Neural cell (in vitro differentiated cells): Measurements from ENCODE around the gene IFITM10. TPM values are rescaled to one million over a fixed set of nuclear protein-coding genes. Genes with fewer than 3 reads are reported as not detected.

Experiments used
- H2AFZ ChIP-seq: fragments of 200-600, 300-800 bp; sonication (generic), shearing (Covaris generic); 2 replicates; pipeline ENCODE4 v1.6.0; 2014; ENCODE audit warnings: low read depth, mild to moderate bottlenecking, antibody characterized with exemption, low read length, moderate library complexity
- H3F3A ChIP-seq: fragments of 200-600 bp; shearing (Covaris generic); 2 replicates; pipeline ENCODE4 v1.6.1; 2016; ENCODE audit warnings: mild to moderate bottlenecking, moderate library complexity, mixed read lengths, antibody characterized with exemption, low read length; ENCODE audit not compliant: insufficient read depth, poor library complexity, severe bottlenecking
- H3K27ac ChIP-seq: fragments of 200-600, 300-800 bp; sonication (generic), shearing (Covaris generic); 2 replicates; pipeline ENCODE4 v1.5.1; 2014; ENCODE audit warnings: mild to moderate bottlenecking, low read length, moderate library complexity
- H3K27me3 ChIP-seq: fragments of 300-800, 200-600 bp; sonication (generic), shearing (Covaris generic); 2 replicates; pipeline ENCODE4 v1.6.0; 2014; ENCODE audit warnings: mild to moderate bottlenecking, low read depth, low read length, moderate library complexity; ENCODE audit not compliant: insufficient read depth
- H3K36me3 ChIP-seq: fragments of 300-800, 200-600 bp; sonication (generic), shearing (Covaris generic); 2 replicates; pipeline ENCODE4 v1.5.1; 2014; ENCODE audit warnings: mild to moderate bottlenecking, antibody characterized with exemption, low read length, moderate library complexity; ENCODE audit not compliant: insufficient read depth
- H3K4me2 ChIP-seq: fragments of 300-800, 200-600 bp; sonication (generic), shearing (Covaris generic); 2 replicates; pipeline ENCODE4 v1.6.0; 2014; ENCODE audit warnings: mild to moderate bottlenecking, low read length
- H3K4me3 ChIP-seq: fragments of 300-800, 200-600 bp; sonication (generic), shearing (Covaris generic); 2 replicates; pipeline ENCODE4 v1.5.1; 2014; ENCODE audit warnings: mild to moderate bottlenecking, low read length, moderate library complexity
- H3K79me2 ChIP-seq: fragments of 200-600 bp; shearing (Covaris generic); replicated peaks from 2 replicates; pipeline ENCODE4 v1.6.0; 2014; ENCODE audit warnings: mild to moderate bottlenecking, low read length, moderate library complexity; ENCODE audit not compliant: insufficient read depth
- H3K9ac ChIP-seq: fragments of 300-800, 200-600 bp; sonication (generic), shearing (Covaris generic); 2 replicates; pipeline ENCODE4 v1.6.1; 2016; ENCODE audit warnings: mild to moderate bottlenecking, low read length, mixed read lengths
- H3K9me2 ChIP-seq: fragments of 200-600 bp; shearing (Covaris generic); 2 replicates; pipeline ENCODE4 v1.6.1; 2016; ENCODE audit warnings: mild to moderate bottlenecking, low read length, mixed read lengths; ENCODE audit not compliant: insufficient read depth
- H3K9me3 ChIP-seq: fragments of 200-600, 300-800 bp; sonication (generic), shearing (Covaris generic); 2 replicates; pipeline ENCODE4 v1.6.1; 2016; ENCODE audit warnings: mild to moderate bottlenecking, mixed run types, low read length, moderate library complexity, mixed read lengths
- H4K20me1 ChIP-seq: fragments of 200-600 bp; shearing (Covaris generic); 2 replicates; pipeline ENCODE4 v1.6.1; 2016; ENCODE audit warnings: mild to moderate bottlenecking, mixed run types; ENCODE audit not compliant: insufficient read depth
- CTCF ChIP-seq: fragments of 450-650 bp; IDR thresholded peaks from 2 replicates; pipeline ENCODE4 v1.5.1; 2014; ENCODE audit warnings: antibody characterized with exemption, mild to moderate bottlenecking, moderate library complexity; ENCODE audit not compliant: poor library complexity, severe bottlenecking
- EP300 ChIP-seq: fragments of 450-650 bp; conservative IDR thresholded peaks from 2 replicates; pipeline ENCODE4 v1.6.1; 2014; ENCODE audit warnings: antibody characterized with exemption, mild to moderate bottlenecking, moderate library complexity; ENCODE audit not compliant: poor library complexity, severe bottlenecking
- EZH2 ChIP-seq: fragments of 200-600, 300-800 bp; shearing (Covaris generic), sonication (generic); IDR thresholded peaks from 2 replicates; pipeline ENCODE4 v1.6.1; 2014; ENCODE audit warnings: antibody characterized with exemption, low read length, borderline replicate concordance, mild to moderate bottlenecking; ENCODE audit not compliant: insufficient read depth, poor library complexity, severe bottlenecking
- MXI1 ChIP-seq: fragments of 450-650 bp; conservative IDR thresholded peaks from 2 replicates; pipeline ENCODE4 v1.6.1; 2014; ENCODE audit warnings: antibody characterized with exemption, mild to moderate bottlenecking; ENCODE audit not compliant: poor library complexity, severe bottlenecking
- POLR2AphosphoS5 ChIP-seq: IDR thresholded peaks from 2 replicates; pipeline ENCODE4 v1.6.1; 2012
- RAD21 ChIP-seq: fragments of 450-650 bp; conservative IDR thresholded peaks from 2 replicates; pipeline ENCODE4 v1.6.1; 2014; ENCODE audit warnings: antibody characterized with exemption, mild to moderate bottlenecking, moderate library complexity
- REST ChIP-seq: IDR thresholded peaks from 2 replicates; pipeline ENCODE4 v1.6.1; 2012; ENCODE audit warnings: borderline replicate concordance
- SMC3 ChIP-seq: fragments of 450-650 bp; conservative IDR thresholded peaks from 2 replicates; pipeline ENCODE4 v1.6.1; 2014; ENCODE audit warnings: antibody characterized with exemption, mild to moderate bottlenecking, moderate library complexity; ENCODE audit not compliant: poor library complexity
- TAF1 ChIP-seq: IDR thresholded peaks from 2 replicates; pipeline ENCODE4 v1.6.1; 2012; ENCODE audit warnings: low read depth
- polyA plus RNA-seq: library from polyadenylated mRNA; depleted of rRNA; stranded (reverse); fragments of >200 nt; gene quantifications from 2 replicates; pipeline ENCODE4 v1.2.3, GENCODE V29; 2014

Gene IFITM10
- polyA plus RNA-seq, 1 donor from 2014 or later, result 1.1 TPM

- H2AFZ ChIP-seq, result no peak overlapping the region
- H3K4me2 ChIP-seq, result no peak overlapping the region
- no peak overlapping the region for H3K4me3 ChIP-seq
- H3K79me2 ChIP-seq, result no peaks in the 10 kb centered on the region
- H3F3A ChIP-seq, result no peaks in the 10 kb centered on the region
- no peak for TF ChIP-seq TAF1
- no peak for TF ChIP-seq POLR2AphosphoS5
- TF ChIP-seq MXI1, result no peak
- H3K27me3 ChIP-seq, result no peaks in the 10 kb centered on the region
- no peaks in the 10 kb centered on the region for H3K9me2 ChIP-seq
- no peaks in the 10 kb centered on the region for H3K9me3 ChIP-seq
- H3K9ac ChIP-seq, result no peak overlapping the region
- no peaks in the 10 kb centered on the region for H3K36me3 ChIP-seq
- H4K20me1 ChIP-seq, result no peaks in the 10 kb centered on the region
- no peak overlapping the region for H3K27ac ChIP-seq
These were observed 57.6 kb downstream of the IFITM10 start for GRCh38 chr11:1692708-1693326.

- H3K4me3 ChIP-seq, result no peak overlapping the region
- H3K9me2 ChIP-seq, result no peaks in the 10 kb centered on the region
- H3K36me3 ChIP-seq, result no peaks in the 10 kb centered on the region
- no peak overlapping the region for H3K4me2 ChIP-seq
- no peak overlapping the region for H3K9ac ChIP-seq
- H3K9me3 ChIP-seq, result no peaks in the 10 kb centered on the region
- no peak overlapping the region for H2AFZ ChIP-seq
- no peaks in the 10 kb centered on the region for H3K27me3 ChIP-seq
- H3F3A ChIP-seq, result no peaks in the 10 kb centered on the region
- no peaks in the 10 kb centered on the region for H4K20me1 ChIP-seq
- H3K27ac ChIP-seq, result no peak overlapping the region
- H3K79me2 ChIP-seq, result no peaks in the 10 kb centered on the region
- TF ChIP-seq POLR2AphosphoS5 (no peak), EP300 (no peak), CTCF (no peak), MXI1 (no peak), RAD21 (no peak), SMC3 (no peak)
These were observed 58.3 kb downstream of the IFITM10 start for GRCh38 chr11:1691878-1692707.

- H3K9ac ChIP-seq, result no peak overlapping the region
- no peak for TF ChIP-seq RAD21
- TF ChIP-seq CTCF, result no peak
- TF ChIP-seq EZH2, result no peak
- no peak for TF ChIP-seq TAF1
- TF ChIP-seq POLR2AphosphoS5, result no peak
- TF ChIP-seq EP300, result no peak
- TF ChIP-seq SMC3, result no peak
- TF ChIP-seq MXI1, result no peak
- no peak for TF ChIP-seq REST
- no peaks in the 10 kb centered on the region for H3F3A ChIP-seq
- no peaks in the 10 kb centered on the region for H3K79me2 ChIP-seq
- no peak overlapping the region for H3K4me3 ChIP-seq
- H3K27ac ChIP-seq, result no peak overlapping the region
- no peaks in the 10 kb centered on the region for H3K36me3 ChIP-seq
- no peaks in the 10 kb centered on the region for H3K9me3 ChIP-seq
- H3K27me3 ChIP-seq, result no peaks in the 10 kb centered on the region
- H4K20me1 ChIP-seq, result no peaks in the 10 kb centered on the region
- no peak overlapping the region for H2AFZ ChIP-seq
- no peak overlapping the region for H3K4me2 ChIP-seq
- no peaks in the 10 kb centered on the region for H3K9me2 ChIP-seq
These were observed 59.1 kb downstream of the IFITM10 start for GRCh38 chr11:1691026-1691877.
